ENCODE measurements around the gene ITGB5.

Gene ITGB5

DNA sequence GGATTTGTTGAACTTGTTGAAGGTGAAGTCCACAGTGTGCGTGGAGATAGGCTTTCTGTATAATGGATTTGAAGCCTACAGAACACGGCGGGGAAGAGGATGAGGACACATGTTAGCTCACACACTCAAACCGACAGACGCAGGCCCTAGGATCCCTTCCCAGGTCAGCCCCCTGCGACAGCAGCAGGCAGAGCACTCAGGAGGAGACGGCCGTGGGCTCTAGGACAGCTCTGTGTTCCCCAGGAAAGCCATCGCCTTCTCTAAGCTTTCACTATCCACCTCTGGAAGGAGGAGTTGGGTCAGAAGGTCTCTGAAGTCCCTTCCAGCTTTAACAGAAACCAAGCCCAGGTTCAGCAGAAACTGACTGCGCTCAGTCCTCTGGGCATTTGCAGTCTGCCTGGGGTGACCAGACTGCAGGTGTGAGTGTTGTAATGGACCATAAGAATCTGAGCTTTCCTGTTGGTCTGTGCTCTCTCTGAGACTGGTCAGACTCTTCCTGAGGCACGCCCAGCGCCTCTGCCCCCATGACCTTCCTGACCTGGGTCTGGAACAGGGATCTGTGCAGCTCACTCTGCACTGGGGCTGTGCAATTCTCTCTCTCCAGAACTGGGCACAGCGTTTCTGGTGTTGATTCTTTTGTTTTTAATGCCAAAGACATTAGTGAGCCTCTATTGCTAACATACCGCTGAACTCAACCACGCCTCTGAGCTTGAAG, 123.4 kb downstream of the ITGB5 start:
- no peak for TF ChIP-seq TAF1 (IDR thresholded peaks at IDR 0.05; ENCODE audit: borderline replicate concordance, insufficient read depth, low read length)
- no peak for TF ChIP-seq SIN3A (IDR thresholded peaks at IDR 0.05; ENCODE audit: borderline replicate concordance, insufficient read depth, low read length)
- no peak for TF ChIP-seq FOXP2 (optimal IDR thresholded peaks at IDR 0.05; ENCODE audit: borderline replicate concordance, extremely low read depth, extremely low read length, insufficient read depth)
- TF ChIP-seq REST (IDR thresholded peaks at IDR 0.05; ENCODE audit: insufficient read depth in 1 of 2, low read depth in 2 of 2, low read length in 2 of 2) = no peak
- no peak for TF ChIP-seq POLR2AphosphoS5 (IDR thresholded peaks at IDR 0.05; ENCODE audit: low read depth, low read length)

DNA sequence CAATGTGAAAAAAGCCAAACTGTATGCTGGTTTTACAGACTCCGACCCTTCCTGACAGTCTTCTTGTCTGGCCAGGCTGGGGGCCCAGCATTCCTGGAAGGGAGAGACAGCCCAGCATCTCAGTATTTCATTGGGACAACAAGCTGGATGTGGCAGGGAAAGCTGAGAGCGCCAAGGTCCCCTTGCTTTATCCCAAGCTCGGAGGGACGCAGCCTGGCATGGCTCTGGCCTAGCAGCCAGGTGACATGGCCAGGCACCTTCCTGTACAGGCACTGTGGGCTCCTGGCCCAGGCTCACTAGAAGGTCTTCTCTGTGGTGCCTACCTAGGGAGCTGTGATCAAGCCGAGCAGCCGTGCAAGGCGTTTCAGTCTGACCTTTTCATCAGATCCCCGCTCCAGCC, 124.0 kb downstream of the ITGB5 start:
- no peak for TF ChIP-seq POLR2AphosphoS5 (IDR thresholded peaks at IDR 0.05; ENCODE audit: low read depth, low read length)
- TF ChIP-seq TAF1 (IDR thresholded peaks at IDR 0.05; ENCODE audit: borderline replicate concordance, insufficient read depth, low read length) = no peak
- TF ChIP-seq SIN3A (IDR thresholded peaks at IDR 0.05; ENCODE audit: borderline replicate concordance, insufficient read depth, low read length) = no peak
- no peak for TF ChIP-seq REST (IDR thresholded peaks at IDR 0.05; ENCODE audit: insufficient read depth in 1 of 2, low read depth in 2 of 2, low read length in 2 of 2)
- TF ChIP-seq FOXP2 (optimal IDR thresholded peaks at IDR 0.05; ENCODE audit: borderline replicate concordance, extremely low read depth, extremely low read length, insufficient read depth) = no peak

DNA sequence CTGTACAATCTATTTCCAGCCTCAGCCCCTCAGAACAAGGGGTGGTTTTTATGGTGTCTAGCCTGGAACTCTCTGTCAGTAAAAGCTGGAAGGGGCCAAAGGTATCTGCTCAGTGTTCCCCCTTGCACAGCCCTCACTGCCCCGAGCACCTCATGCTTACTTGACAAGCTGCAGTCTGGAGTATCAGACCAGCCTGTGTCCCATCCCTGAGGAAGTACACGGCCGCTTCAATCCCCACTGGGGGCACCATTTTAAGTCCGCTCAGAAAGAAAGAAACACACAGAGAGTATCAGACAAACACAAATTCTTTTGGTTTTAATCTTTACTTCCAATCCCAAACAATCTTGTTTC, 124.5 kb downstream of the ITGB5 start:
- TF ChIP-seq REST (IDR thresholded peaks at IDR 0.05; ENCODE audit: insufficient read depth in 1 of 2, low read depth in 2 of 2, low read length in 2 of 2) (no peak), TAF1 (IDR thresholded peaks at IDR 0.05; ENCODE audit: borderline replicate concordance, insufficient read depth, low read length) (no peak), SIN3A (IDR thresholded peaks at IDR 0.05; ENCODE audit: borderline replicate concordance, insufficient read depth, low read length) (no peak)

DNA sequence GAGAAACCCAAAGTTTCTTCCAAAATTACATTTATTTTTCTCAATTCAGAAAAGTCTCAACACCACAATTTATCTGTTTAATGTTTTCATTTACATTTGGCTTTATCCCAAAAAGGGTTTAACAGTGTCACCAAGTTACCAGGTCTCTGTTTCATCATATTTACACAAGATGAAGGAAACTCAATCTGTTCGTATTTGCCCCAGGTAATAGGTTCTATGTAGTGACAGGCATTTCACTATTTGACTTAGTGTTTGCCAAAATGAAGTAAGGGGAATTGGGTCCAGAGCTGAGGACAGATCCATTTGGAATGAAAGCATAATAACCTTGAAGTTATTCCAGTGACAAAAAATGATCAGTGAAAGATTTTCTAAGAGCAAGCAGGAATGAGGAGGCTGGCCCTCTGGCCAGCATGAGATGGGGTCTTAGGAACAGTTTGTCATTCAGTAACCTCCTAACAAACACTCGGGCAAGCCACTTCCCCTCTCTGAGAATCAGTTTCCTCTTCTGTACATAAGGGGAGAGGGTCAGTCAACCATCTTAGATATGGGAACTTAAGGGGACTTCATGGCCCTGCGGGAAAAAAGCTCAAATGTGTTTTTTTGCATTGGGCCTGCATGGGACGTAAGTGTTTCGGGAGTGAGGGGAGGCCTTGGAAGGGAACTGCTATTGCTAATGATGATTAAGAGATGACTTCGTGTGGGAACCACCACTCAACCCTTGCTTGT, 125.1 kb downstream of the ITGB5 start:
- TF ChIP-seq SIN3A (IDR thresholded peaks at IDR 0.05; ENCODE audit: borderline replicate concordance, insufficient read depth, low read length) (no peak), TAF1 (IDR thresholded peaks at IDR 0.05; ENCODE audit: borderline replicate concordance, insufficient read depth, low read length) (no peak), POLR2AphosphoS5 (IDR thresholded peaks at IDR 0.05; ENCODE audit: low read depth, low read length) (no peak), FOXP2 (optimal IDR thresholded peaks at IDR 0.05; ENCODE audit: borderline replicate concordance, extremely low read depth, extremely low read length, insufficient read depth) (no peak), REST (IDR thresholded peaks at IDR 0.05; ENCODE audit: insufficient read depth in 1 of 2, low read depth in 2 of 2, low read length in 2 of 2) (no peak)

Data from PFSK-1 (cell line).